ENCODE results near the gene REC8. TPM values are rescaled to one million over a fixed set of nuclear protein-coding genes. Genes with fewer than 3 reads are reported as not detected.

Gene REC8
- total RNA-seq, 1 donor from 2014 or later, result 228 TPM

Other genes starting within 250 kb of the REC8 start
- 39.6 and 44.0 TPM in 2 replicates for gene DHRS4, start 218.3 kb upstream of the REC8 start, total RNA-seq
- 11.9 and 19.0 TPM in 2 replicates for gene DHRS4L2, start 183.2 kb upstream of the REC8 start, total RNA-seq
- gene CARMIL3, start 120.1 kb upstream of the REC8 start, total RNA-seq, result under 0.01 and 0.38 TPM in 2 replicates
- not detected in 2 replicates for gene CPNE6, start 100.5 kb upstream of the REC8 start, total RNA-seq
- 65.0 and 80.9 TPM in 2 replicates for gene PCK2, start 77.8 kb upstream of the REC8 start, total RNA-seq
- 38.0 and 68.5 TPM in 2 replicates for gene DCAF11, start 57.3 kb upstream of the REC8 start, total RNA-seq
- gene NRL, start 57.1 kb upstream of the REC8 start, total RNA-seq, result 3.4 and 3.5 TPM in 2 replicates
- 0.13 TPM in 1 of 2 replicates, not detected in the other for gene FITM1, start 41.4 kb upstream of the REC8 start, total RNA-seq
- 139 and 159 TPM in 2 replicates for gene PSME1, start 35.9 kb upstream of the REC8 start, total RNA-seq
- gene EMC9, start 30.5 kb upstream of the REC8 start, total RNA-seq, result 10.3 and 38.1 TPM in 2 replicates
- gene PSME2, start 25.5 kb upstream of the REC8 start, total RNA-seq, result 64.3 and 68.9 TPM in 2 replicates
- 34.9 and 54.6 TPM in 2 replicates for gene RNF31, start 24.6 kb upstream of the REC8 start, total RNA-seq
- gene IRF9, start 10.8 kb upstream of the REC8 start, total RNA-seq, result 24.6 and 85.1 TPM in 2 replicates
- gene IPO4, start 16.7 kb downstream of the REC8 start, total RNA-seq, result 50.6 and 80.5 TPM in 2 replicates
- 58.7 and 75.7 TPM in 2 replicates for gene TM9SF1, start 23.4 kb downstream of the REC8 start, total RNA-seq
- gene TSSK4, start 33.6 kb downstream of the REC8 start, total RNA-seq, result not detected in 2 replicates
- 20.2 and 24.4 TPM in 2 replicates for gene CHMP4A, start 41.4 kb downstream of the REC8 start, total RNA-seq
- gene MDP1, start 44.0 kb downstream of the REC8 start, total RNA-seq, result 5.9 and 16.9 TPM in 2 replicates
- 93.6 and 135 TPM in 2 replicates for gene NEDD8, start 60.3 kb downstream of the REC8 start, total RNA-seq
- gene GMPR2, start 60.8 kb downstream of the REC8 start, total RNA-seq, result 42.7 and 54.6 TPM in 2 replicates
- 44.0 and 47.4 TPM in 2 replicates for gene TINF2, start 70.5 kb downstream of the REC8 start, total RNA-seq
- gene TGM1, start 91.1 kb downstream of the REC8 start, total RNA-seq, result 0.65 and 0.89 TPM in 2 replicates
- gene RABGGTA, start 99.5 kb downstream of the REC8 start, total RNA-seq, result 33.7 TPM in 2 replicates
- gene DHRS1, start 127.7 kb downstream of the REC8 start, total RNA-seq, result 19.7 and 46.5 TPM in 2 replicates
- 18.1 and 23.1 TPM in 2 replicates for gene NOP9, start 127.8 kb downstream of the REC8 start, total RNA-seq
- 1.1 and 1.3 TPM in 2 replicates for gene CIDEB, start 135.9 kb downstream of the REC8 start, total RNA-seq
- gene LTB4R2, start 138.1 kb downstream of the REC8 start, total RNA-seq, result 1.1 and 1.3 TPM in 2 replicates
- 0.98 and 1.9 TPM in 2 replicates for gene LTB4R, start 139.4 kb downstream of the REC8 start, total RNA-seq
- gene ADCY4, start 163.0 kb downstream of the REC8 start, total RNA-seq, result 0.16 and 1.5 TPM in 2 replicates
- 1.1 and 1.8 TPM in 2 replicates for gene RIPK3, start 167.9 kb downstream of the REC8 start, total RNA-seq
- gene NFATC4, start 196.1 kb downstream of the REC8 start, total RNA-seq, result 15.3 and 30.9 TPM in 2 replicates
- gene NYNRIN, start 226.9 kb downstream of the REC8 start, total RNA-seq, result 6.7 and 22.6 TPM in 2 replicates

All from mesangial cell (primary cell).